HepG2 (cell line): ENCODE data around the gene FMNL2.

Experiments
- CREB1 ChIP-seq, 2 experiments: fragments of 450-650 bp in 1 of 2; IDR thresholded peaks; 2 replicates each; pipeline ENCODE4 v1.6.1; 2016 to 2017; ENCODE audit warnings: control low read depth in 1 of 2, mild to moderate bottlenecking in 1 of 2, missing compliant biosample characterization in 1 of 2, missing genetic modification characterization in 1 of 2
- GATAD2A ChIP-seq: IDR thresholded peaks from 2 replicates; pipeline ENCODE4 v1.6.1; 2016
- HOXA5 ChIP-seq: sonication (generic); formaldehyde crosslinking; IDR thresholded peaks from 2 replicates; pipeline ENCODE4 v1.4.0; 2020; ENCODE audit warnings: missing genetic modification reagents
- POLR2AphosphoS5 ChIP-seq: IDR thresholded peaks from 2 replicates; pipeline ENCODE4 v1.6.1; 2012; ENCODE audit warnings: low read depth, low read length
- PTBP1 ChIP-seq: fragments of 200-400 bp; formaldehyde crosslinking; IDR thresholded peaks from 2 replicates; pipeline ENCODE4 v1.6.1; 2018; ENCODE audit warnings: low read length, low read depth; ENCODE audit not compliant: poor library complexity, severe bottlenecking
- REL ChIP-seq: sonication (generic); formaldehyde crosslinking; conservative IDR thresholded peaks from 2 replicates; pipeline ENCODE4 v1.8.0; 2022; ENCODE audit warnings: mild to moderate bottlenecking, missing genetic modification reagents, moderate library complexity
- RFX5 ChIP-seq: IDR thresholded peaks from 2 replicates; pipeline ENCODE4 v1.6.1; 2011; ENCODE audit warnings: low read depth, low read length, improper control_type of control experiment
- ZNF253 ChIP-seq: sonication (generic); formaldehyde crosslinking; IDR thresholded peaks from 2 replicates; pipeline ENCODE4 v1.8.0; 2022; ENCODE audit warnings: mild to moderate bottlenecking, missing genetic modification reagents, borderline replicate concordance
- TF ChIP-seq, protein P1 (sequence below): sonication (generic); formaldehyde crosslinking; IDR thresholded peaks from 2 replicates; pipeline ENCODE4 v1.5.1; 2020; ENCODE audit warnings: missing genetic modification reagents, mild to moderate bottlenecking, borderline replicate concordance

DNA sequence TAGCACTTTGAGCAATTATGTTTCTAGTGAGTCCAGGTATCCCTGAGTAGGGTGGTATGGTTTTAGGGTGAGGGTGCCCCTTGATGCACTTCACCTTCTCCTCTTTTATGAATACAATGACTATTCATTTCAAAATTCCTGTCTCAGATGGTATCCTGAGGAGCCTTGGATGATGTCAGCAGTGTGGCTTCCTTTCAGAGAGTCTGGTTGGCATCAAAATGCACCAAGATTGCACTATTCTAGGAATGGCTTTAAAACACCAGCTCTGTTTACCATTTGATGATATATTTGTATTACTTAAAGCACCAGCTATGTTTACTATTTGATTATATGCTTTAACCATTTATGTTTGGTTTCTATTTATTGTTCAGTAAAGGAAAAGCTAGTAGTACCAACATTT is 141.0 kb downstream of the FMNL2 start:
- TF ChIP-seq, protein P1, sequence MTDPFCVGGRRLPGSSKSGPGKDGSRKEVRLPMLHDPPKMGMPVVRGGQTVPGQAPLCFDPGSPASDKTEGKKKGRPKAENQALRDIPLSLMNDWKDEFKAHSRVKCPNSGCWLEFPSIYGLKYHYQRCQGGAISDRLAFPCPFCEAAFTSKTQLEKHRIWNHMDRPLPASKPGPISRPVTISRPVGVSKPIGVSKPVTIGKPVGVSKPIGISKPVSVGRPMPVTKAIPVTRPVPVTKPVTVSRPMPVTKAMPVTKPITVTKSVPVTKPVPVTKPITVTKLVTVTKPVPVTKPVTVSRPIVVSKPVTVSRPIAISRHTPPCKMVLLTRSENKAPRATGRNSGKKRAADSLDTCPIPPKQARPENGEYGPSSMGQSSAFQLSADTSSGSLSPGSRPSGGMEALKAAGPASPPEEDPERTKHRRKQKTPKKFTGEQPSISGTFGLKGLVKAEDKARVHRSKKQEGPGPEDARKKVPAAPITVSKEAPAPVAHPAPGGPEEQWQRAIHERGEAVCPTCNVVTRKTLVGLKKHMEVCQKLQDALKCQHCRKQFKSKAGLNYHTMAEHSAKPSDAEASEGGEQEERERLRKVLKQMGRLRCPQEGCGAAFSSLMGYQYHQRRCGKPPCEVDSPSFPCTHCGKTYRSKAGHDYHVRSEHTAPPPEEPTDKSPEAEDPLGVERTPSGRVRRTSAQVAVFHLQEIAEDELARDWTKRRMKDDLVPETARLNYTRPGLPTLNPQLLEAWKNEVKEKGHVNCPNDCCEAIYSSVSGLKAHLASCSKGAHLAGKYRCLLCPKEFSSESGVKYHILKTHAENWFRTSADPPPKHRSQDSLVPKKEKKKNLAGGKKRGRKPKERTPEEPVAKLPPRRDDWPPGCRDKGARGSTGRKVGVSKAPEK (CRISPR knock-in tag), result no peak
- TF ChIP-seq REL (CRISPR knock-in tag) (no peak), CREB1 (IDR thresholded peaks at IDR 0.05) (no peak), CREB1 (CRISPR knock-in tag; IDR thresholded peaks at IDR 0.05) (no peak), GATAD2A (CRISPR knock-in tag) (no peak), RFX5 (no peak), PTBP1 (no peak), ZNF253 (no peak), HOXA5 (CRISPR knock-in tag) (no peak), POLR2AphosphoS5 (no peak)
